Measurements from ENCODE around the gene CDC42BPA. TPM values are rescaled to one million over a fixed set of nuclear protein-coding genes. Genes with fewer than 3 reads are reported as not detected.

Gene CDC42BPA
- total RNA-seq, 1 experiment from 2014 or later: 25.2 TPM

GRCh38 chr1:226960944-226961765, 357.1 kb downstream of the CDC42BPA start (continued):
- no peak for TF ChIP-seq ZNF396 (CRISPR knock-in tag; IDR thresholded peaks at IDR 0.05; ENCODE audit: borderline replicate concordance)
- TF ChIP-seq GABPB1 (CRISPR knock-in tag; IDR thresholded peaks at IDR 0.05): no peak

- H3K27me3 Mint-ChIP-seq (ENCODE audit: low read depth): no peaks in the 10 kb centered on the region
- no peaks in the 10 kb centered on the region for H3K4me1 Mint-ChIP-seq
- ChIA-PET POLR2A (no interaction called here), CTCF (no interaction called here)
- H3K27ac Mint-ChIP-seq: no peak overlapping the region
- H3K9me3 Mint-ChIP-seq: peaks cover 16% of the 10 kb centered on the region
- no peak overlapping the region for H3K4me3 Mint-ChIP-seq
- DNase-seq (ENCODE audit: low spot score) (no peak), ATAC-seq (no peak)
- H3K36me3 Mint-ChIP-seq: peaks cover 21% of the 10 kb centered on the region
- TF ChIP-seq ATF1 (CRISPR knock-in tag; IDR thresholded peaks at IDR 0.05) (no peak), FOXK1 (CRISPR knock-in tag; IDR thresholded peaks at IDR 0.05) (no peak), PREB (CRISPR knock-in tag; IDR thresholded peaks at IDR 0.05; ENCODE audit: borderline replicate concordance) (no peak), ZMAT4 (CRISPR knock-in tag; IDR thresholded peaks at IDR 0.05) (no peak), MYBL2 (CRISPR knock-in tag; IDR thresholded peaks at IDR 0.05) (no peak), SMAD3 (CRISPR knock-in tag; IDR thresholded peaks at IDR 0.05; ENCODE audit: borderline replicate concordance) (no peak), ZNF281 (CRISPR knock-in tag; IDR thresholded peaks at IDR 0.05) (no peak), STAT6 (CRISPR knock-in tag; conservative IDR thresholded peaks at IDR 0.05; ENCODE audit: low read depth) (no peak), FOXP4 (CRISPR knock-in tag; IDR thresholded peaks at IDR 0.05) (no peak), MXD4 (CRISPR knock-in tag; IDR thresholded peaks at IDR 0.05; ENCODE audit: borderline replicate concordance) (no peak), ZNF396 (CRISPR knock-in tag; IDR thresholded peaks at IDR 0.05; ENCODE audit: borderline replicate concordance) (no peak), ELF4 (CRISPR knock-in tag; IDR thresholded peaks at IDR 0.05; ENCODE audit: low read depth) (no peak), PRRX2 (CRISPR knock-in tag; IDR thresholded peaks at IDR 0.05) (no peak), MLX (CRISPR knock-in tag; IDR thresholded peaks at IDR 0.05) (no peak), ERG (CRISPR knock-in tag; IDR thresholded peaks at IDR 0.05) (no peak), TEAD4 (CRISPR knock-in tag; IDR thresholded peaks at IDR 0.05) (no peak), NR3C1 (CRISPR knock-in tag; conservative IDR thresholded peaks at IDR 0.05; ENCODE audit: low read depth) (no peak), ZNF121 (CRISPR knock-in tag; IDR thresholded peaks at IDR 0.05) (no peak)
These were observed 358.0 kb downstream of the CDC42BPA start for GRCh38 chr1:226960256-226960655.
